Esophagus squamous epithelium (tissue), 4 donors: ENCODE measurements around the gene GLB1L3.

Experiments
- POLR2A ChIP-seq, 4 donors: fragments of 450-650 bp; IDR thresholded peaks; one replicate each; pipeline ENCODE4 v1.6.1; 2017; ENCODE audit warnings: antibody characterized with exemption in 4 of 4, mild to moderate bottlenecking in 4 of 4, moderate library complexity in 3 of 4
- TF ChIP-seq, protein P1 (sequence below), 6 experiments: fragments of 450-650 bp in 4 of 6; fragments of 200-600 bp in 2 of 6; sonication (generic) in 2 of 6; IDR thresholded peaks; one replicate each; pipeline ENCODE4 v1.5.1; 2016 to 2019; ENCODE audit warnings: antibody characterized with exemption in 6 of 6, mild to moderate bottlenecking in 4 of 6, moderate library complexity in 4 of 6

DNA sequence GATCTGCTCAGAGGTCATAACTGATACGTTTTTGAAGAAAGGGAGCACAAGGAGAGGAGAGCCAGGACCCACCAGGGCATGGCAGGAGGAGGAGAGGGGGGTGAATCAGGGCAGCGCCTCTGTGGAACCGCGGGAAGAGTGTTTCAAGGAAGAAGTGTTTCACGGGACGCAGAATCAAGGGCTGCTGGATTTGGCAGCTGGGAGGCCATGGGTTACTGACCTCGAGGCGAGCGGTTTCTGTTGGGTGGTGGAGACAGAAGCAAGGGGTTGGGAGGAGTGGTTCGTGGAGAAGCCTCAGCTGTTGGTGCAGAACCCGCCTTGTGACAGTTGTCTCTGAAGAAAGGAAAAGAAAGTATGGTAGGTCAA lies 38.6 kb upstream of the GLB1L3 start:
- TF ChIP-seq, protein P1, sequence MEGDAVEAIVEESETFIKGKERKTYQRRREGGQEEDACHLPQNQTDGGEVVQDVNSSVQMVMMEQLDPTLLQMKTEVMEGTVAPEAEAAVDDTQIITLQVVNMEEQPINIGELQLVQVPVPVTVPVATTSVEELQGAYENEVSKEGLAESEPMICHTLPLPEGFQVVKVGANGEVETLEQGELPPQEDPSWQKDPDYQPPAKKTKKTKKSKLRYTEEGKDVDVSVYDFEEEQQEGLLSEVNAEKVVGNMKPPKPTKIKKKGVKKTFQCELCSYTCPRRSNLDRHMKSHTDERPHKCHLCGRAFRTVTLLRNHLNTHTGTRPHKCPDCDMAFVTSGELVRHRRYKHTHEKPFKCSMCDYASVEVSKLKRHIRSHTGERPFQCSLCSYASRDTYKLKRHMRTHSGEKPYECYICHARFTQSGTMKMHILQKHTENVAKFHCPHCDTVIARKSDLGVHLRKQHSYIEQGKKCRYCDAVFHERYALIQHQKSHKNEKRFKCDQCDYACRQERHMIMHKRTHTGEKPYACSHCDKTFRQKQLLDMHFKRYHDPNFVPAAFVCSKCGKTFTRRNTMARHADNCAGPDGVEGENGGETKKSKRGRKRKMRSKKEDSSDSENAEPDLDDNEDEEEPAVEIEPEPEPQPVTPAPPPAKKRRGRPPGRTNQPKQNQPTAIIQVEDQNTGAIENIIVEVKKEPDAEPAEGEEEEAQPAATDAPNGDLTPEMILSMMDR (IDR thresholded peaks at IDR 0.05), result no peak
- no peak for TF ChIP-seq POLR2A (IDR thresholded peaks at IDR 0.05)
